HepG2 (cell line): ENCODE results near the gene LCAT. TPM values are rescaled to one million over a fixed set of nuclear protein-coding genes. Genes with fewer than 3 reads are reported as not detected.
A peak's percentile ranks its signal among the peaks of the same experiment; 100 is the strongest.

Experiments used
- BORCS8-MEF2B ChIP-seq: sonication (generic); formaldehyde crosslinking; IDR thresholded peaks from 2 replicates; pipeline ENCODE4 v1.8.0; 2022; ENCODE audit warnings: mild to moderate bottlenecking, missing genetic modification reagents
- BRD4 ChIP-seq: sonication (generic); formaldehyde crosslinking; IDR thresholded peaks from 2 replicates; pipeline ENCODE4 v1.4.0; 2020; ENCODE audit warnings: missing genetic modification reagents
- GATAD2A ChIP-seq: IDR thresholded peaks from 2 replicates; pipeline ENCODE4 v1.6.1; 2016
- KAT2B ChIP-seq: fragments of 150-350 bp; IDR thresholded peaks from 2 replicates; pipeline ENCODE4 v1.6.1; 2014; ENCODE audit warnings: low read depth, low read length, borderline replicate concordance
- NFE2L2 ChIP-seq: fragments of 150-350 bp; IDR thresholded peaks from 2 replicates; pipeline ENCODE4 v1.6.1; 2014; ENCODE audit warnings: low read length
- NFIB ChIP-seq: sonication (generic); formaldehyde crosslinking; IDR thresholded peaks from 2 replicates; pipeline ENCODE4 v1.9.0; 2021; ENCODE audit warnings: missing genetic modification reagents, mild to moderate bottlenecking, borderline replicate concordance
- SP2 ChIP-seq: sonication (generic); formaldehyde crosslinking; IDR thresholded peaks from 2 replicates; pipeline ENCODE4 v1.5.1; 2020; ENCODE audit warnings: mild to moderate bottlenecking, missing genetic modification reagents
- SPEN ChIP-seq: sonication (generic); formaldehyde crosslinking; IDR thresholded peaks from 2 replicates; pipeline ENCODE4 v1.5.1; 2020; ENCODE audit warnings: low read depth, mild to moderate bottlenecking, missing genetic modification reagents
- TBX2 ChIP-seq: sonication (generic); formaldehyde crosslinking; IDR thresholded peaks from 2 replicates; pipeline ENCODE4 v1.5.0; 2020; ENCODE audit warnings: missing genetic modification reagents, mild to moderate bottlenecking, borderline replicate concordance
- TEAD3 ChIP-seq: optimal IDR thresholded peaks from 2 replicates; pipeline ENCODE3; 2016; ENCODE audit warnings: borderline replicate concordance
- TOPORS ChIP-seq: sonication (generic); formaldehyde crosslinking; IDR thresholded peaks from 2 replicates; pipeline ENCODE4 v1.8.0; 2023; ENCODE audit warnings: mild to moderate bottlenecking, missing genetic modification reagents
- ZFX ChIP-seq: sonication (generic); formaldehyde crosslinking; IDR thresholded peaks from 2 replicates; pipeline ENCODE4 v1.4.0; 2020; ENCODE audit warnings: mild to moderate bottlenecking, low read depth, missing genetic modification reagents, moderate library complexity
- ZMYM4 ChIP-seq: sonication (generic); formaldehyde crosslinking; IDR thresholded peaks from 2 replicates; pipeline ENCODE4 v1.8.1; 2023; ENCODE audit warnings: mild to moderate bottlenecking, missing genetic modification reagents
- ZNF180 ChIP-seq: sonication (generic); formaldehyde crosslinking; IDR thresholded peaks from 2 replicates; pipeline ENCODE4 v1.4.0; 2020; ENCODE audit warnings: low read depth, missing genetic modification reagents, borderline replicate concordance
- ZNF235 ChIP-seq: sonication (generic); formaldehyde crosslinking; IDR thresholded peaks from 2 replicates; pipeline ENCODE4 v1.8.1; 2023; ENCODE audit warnings: mild to moderate bottlenecking, missing genetic modification reagents, borderline replicate concordance
- ZNF367 ChIP-seq: sonication (generic); formaldehyde crosslinking; IDR thresholded peaks from 2 replicates; pipeline ENCODE4 v1.4.0; 2020; ENCODE audit warnings: missing genetic modification reagents, borderline replicate concordance
- ZNF577 ChIP-seq: sonication (generic); formaldehyde crosslinking; IDR thresholded peaks from 2 replicates; pipeline ENCODE4 v1.4.0; 2020; ENCODE audit warnings: mild to moderate bottlenecking, low read depth, missing genetic modification reagents, borderline replicate concordance
- ZNF607 ChIP-seq: sonication (generic); formaldehyde crosslinking; IDR thresholded peaks from 2 replicates; pipeline ENCODE4 v1.5.1; 2020; ENCODE audit warnings: missing genetic modification reagents, mild to moderate bottlenecking, borderline replicate concordance
- ZNF678 ChIP-seq: sonication (generic); formaldehyde crosslinking; IDR thresholded peaks from 2 replicates; pipeline ENCODE4 v1.4.0; 2020; ENCODE audit warnings: mild to moderate bottlenecking, missing genetic modification reagents
- ZNF720 ChIP-seq: sonication (generic); formaldehyde crosslinking; IDR thresholded peaks from 2 replicates; pipeline ENCODE4 v1.4.0; 2020; ENCODE audit warnings: missing genetic modification reagents
- ZNF761 ChIP-seq: sonication (generic); formaldehyde crosslinking; conservative IDR thresholded peaks from 2 replicates; pipeline ENCODE4 v1.4.0; 2020; ENCODE audit warnings: mild to moderate bottlenecking, missing genetic modification reagents
- ZNF883 ChIP-seq: sonication (generic); formaldehyde crosslinking; IDR thresholded peaks from 2 replicates; pipeline ENCODE4 v1.5.1; 2020; ENCODE audit warnings: mild to moderate bottlenecking, missing genetic modification reagents; ENCODE audit errors: not compliant biosample characterization
- polyA plus RNA-seq, 8 experiments: library from polyadenylated mRNA; depleted of rRNA in 3 of 8; stranded (reverse) in 7 of 8; unstranded in 1 of 8; fragments of >200 nt; fragmentation: Illumina TruSeq in 4 of 8; extraction: Trizol in 4 of 8; gene quantifications; 2 replicates each; pipeline versions ENCODE4 v1.2.1 to v1.2.3, GENCODE V29; 2011 to 2016; ENCODE audit warnings: low read depth in 4 of 8, missing spikeins in 1 of 8, mixed read lengths in 1 of 8; ENCODE audit not compliant: insufficient read depth in 1 of 8
- total RNA-seq, 5 experiments: library from RNA; depleted of rRNA; stranded (reverse); fragments of >200 nt; fragmentation: Illumina TruSeq; extraction: Trizol; gene quantifications; 2 replicates each; pipeline ENCODE4 v1.2.3, GENCODE V29; 2016; ENCODE audit warnings: low read depth in 1 of 5
- TF ChIP-seq, protein P1 (sequence below): sonication (generic); formaldehyde crosslinking; IDR thresholded peaks from 2 replicates; pipeline ENCODE4 v1.4.0; 2020; ENCODE audit warnings: mild to moderate bottlenecking, low read depth, missing genetic modification reagents
- TF ChIP-seq, protein P2 (sequence below): sonication (generic); formaldehyde crosslinking; IDR thresholded peaks from 2 replicates; pipeline ENCODE4 v1.4.0; 2020; ENCODE audit warnings: mild to moderate bottlenecking, missing genetic modification reagents
- TF ChIP-seq, protein P3 (sequence below): sonication (generic); formaldehyde crosslinking; IDR thresholded peaks from 2 replicates; pipeline ENCODE4 v1.4.0; 2020; ENCODE audit warnings: missing genetic modification reagents
- TF ChIP-seq, protein P4 (sequence below): sonication (generic); formaldehyde crosslinking; IDR thresholded peaks from 2 replicates; pipeline ENCODE4 v1.5.0; 2020; ENCODE audit warnings: missing genetic modification reagents
- TF ChIP-seq, protein P5 (sequence below): sonication (generic); formaldehyde crosslinking; IDR thresholded peaks from 2 replicates; pipeline ENCODE4 v1.4.0; 2020; ENCODE audit warnings: missing genetic modification reagents

The LCAT gene
- total and polyA plus RNA-seq, 2 of the 13 experiments (the other 11 are each of a cell fraction or from before 2014, with no cell fraction given), result 36.1 to 38.9 TPM

DNA sequence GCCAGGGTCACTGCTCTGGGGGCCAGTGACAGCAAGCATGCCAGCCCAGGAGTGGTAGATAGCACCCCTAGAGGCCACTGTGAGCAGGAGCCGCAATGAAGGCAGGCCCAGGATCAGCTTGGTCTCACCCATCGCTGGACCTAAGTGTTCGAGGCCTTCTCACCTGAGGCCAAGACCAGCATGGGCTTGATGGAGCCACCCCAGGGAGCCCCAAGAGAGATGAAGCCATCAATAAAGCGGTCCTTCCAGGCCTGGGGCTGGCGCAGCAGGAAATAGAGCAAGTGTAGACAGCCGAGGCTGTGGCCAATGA lies 1.8 kb downstream of the LCAT start (continued):
- TF ChIP-seq, protein P1, sequence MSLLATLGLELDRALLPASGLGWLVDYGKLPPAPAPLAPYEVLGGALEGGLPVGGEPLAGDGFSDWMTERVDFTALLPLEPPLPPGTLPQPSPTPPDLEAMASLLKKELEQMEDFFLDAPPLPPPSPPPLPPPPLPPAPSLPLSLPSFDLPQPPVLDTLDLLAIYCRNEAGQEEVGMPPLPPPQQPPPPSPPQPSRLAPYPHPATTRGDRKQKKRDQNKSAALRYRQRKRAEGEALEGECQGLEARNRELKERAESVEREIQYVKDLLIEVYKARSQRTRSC, result peak; percentile 9; the same call in 1 of the 2 replicates
- no peak for TF ChIP-seq SP2 (CRISPR knock-in tag)
- TF ChIP-seq TBX2 (CRISPR knock-in tag), result no peak
- peak; percentile 78 for TF ChIP-seq ZFX (CRISPR knock-in tag)
- TF ChIP-seq BRD4 (CRISPR knock-in tag), result no peak
- TF ChIP-seq ZNF235 (CRISPR knock-in tag), result no peak
- no peak for TF ChIP-seq ZNF720 (CRISPR knock-in tag)
- no peak for TF ChIP-seq SPEN (CRISPR knock-in tag)
- no peak for TF ChIP-seq TOPORS
- no peak for TF ChIP-seq ZNF180 (CRISPR knock-in tag)
- TF ChIP-seq, protein P2, sequence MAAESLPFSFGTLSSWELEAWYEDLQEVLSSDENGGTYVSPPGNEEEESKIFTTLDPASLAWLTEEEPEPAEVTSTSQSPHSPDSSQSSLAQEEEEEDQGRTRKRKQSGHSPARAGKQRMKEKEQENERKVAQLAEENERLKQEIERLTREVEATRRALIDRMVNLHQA, result no peak
- TF ChIP-seq ZNF678 (CRISPR knock-in tag), result no peak
- no peak for TF ChIP-seq NFIB (CRISPR knock-in tag)
- peak; percentile 1 for TF ChIP-seq ZNF883 (CRISPR knock-in tag)
- TF ChIP-seq ZNF607 (CRISPR knock-in tag), result no peak
- TF ChIP-seq GATAD2A (CRISPR knock-in tag), result peak; percentile 41; the same call in 1 of the 2 replicates
- no peak for TF ChIP-seq ZNF367
- TF ChIP-seq, protein P3, sequence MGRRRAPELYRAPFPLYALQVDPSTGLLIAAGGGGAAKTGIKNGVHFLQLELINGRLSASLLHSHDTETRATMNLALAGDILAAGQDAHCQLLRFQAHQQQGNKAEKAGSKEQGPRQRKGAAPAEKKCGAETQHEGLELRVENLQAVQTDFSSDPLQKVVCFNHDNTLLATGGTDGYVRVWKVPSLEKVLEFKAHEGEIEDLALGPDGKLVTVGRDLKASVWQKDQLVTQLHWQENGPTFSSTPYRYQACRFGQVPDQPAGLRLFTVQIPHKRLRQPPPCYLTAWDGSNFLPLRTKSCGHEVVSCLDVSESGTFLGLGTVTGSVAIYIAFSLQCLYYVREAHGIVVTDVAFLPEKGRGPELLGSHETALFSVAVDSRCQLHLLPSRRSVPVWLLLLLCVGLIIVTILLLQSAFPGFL, result no peak
- TF ChIP-seq, protein P4, sequence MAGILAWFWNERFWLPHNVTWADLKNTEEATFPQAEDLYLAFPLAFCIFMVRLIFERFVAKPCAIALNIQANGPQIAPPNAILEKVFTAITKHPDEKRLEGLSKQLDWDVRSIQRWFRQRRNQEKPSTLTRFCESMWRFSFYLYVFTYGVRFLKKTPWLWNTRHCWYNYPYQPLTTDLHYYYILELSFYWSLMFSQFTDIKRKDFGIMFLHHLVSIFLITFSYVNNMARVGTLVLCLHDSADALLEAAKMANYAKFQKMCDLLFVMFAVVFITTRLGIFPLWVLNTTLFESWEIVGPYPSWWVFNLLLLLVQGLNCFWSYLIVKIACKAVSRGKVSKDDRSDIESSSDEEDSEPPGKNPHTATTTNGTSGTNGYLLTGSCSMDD (CRISPR knock-in tag), result no peak
- TF ChIP-seq NFE2L2, result no peak
- TF ChIP-seq ZNF577 (CRISPR knock-in tag), result no peak
- peak; percentile 66 for TF ChIP-seq TEAD3 (CRISPR knock-in tag)
- TF ChIP-seq ZMYM4 (CRISPR knock-in tag), result no peak
- no peak for TF ChIP-seq ZNF761 (CRISPR knock-in tag)
- TF ChIP-seq BORCS8-MEF2B, result no peak; the same call in 1 of the 2 replicates
- TF ChIP-seq, protein P5, sequence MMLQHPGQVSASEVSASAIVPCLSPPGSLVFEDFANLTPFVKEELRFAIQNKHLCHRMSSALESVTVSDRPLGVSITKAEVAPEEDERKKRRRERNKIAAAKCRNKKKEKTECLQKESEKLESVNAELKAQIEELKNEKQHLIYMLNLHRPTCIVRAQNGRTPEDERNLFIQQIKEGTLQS (CRISPR knock-in tag), result no peak
- TF ChIP-seq KAT2B, result no peak
